ENCODE results near the gene ACSL5. TPM values are rescaled to one million over a fixed set of nuclear protein-coding genes. Genes with fewer than 3 reads are reported as not detected.
"Not testable (repeated sequence)": the region's sequence is repeated elsewhere in the genome, so short reads cannot be mapped to it uniquely, and the experiment has no call there.

ACSL5 gene
- total RNA-seq, 1 donor from 2014 or later: 5.8 TPM

GRCh38 chr10:112349521-112350085, 24.3 kb upstream of the ACSL5 start:
- no peak for DNase-seq (ENCODE audit: low read depth)

- DNase-seq (ENCODE audit: low read depth): no peak
These were observed 22.8 kb upstream of the ACSL5 start for GRCh38 chr10:112351146-112351545.

- DNase-seq (ENCODE audit: low read depth): no peak
These were observed 21.9 kb upstream of the ACSL5 start for GRCh38 chr10:112352044-112352443.

GRCh38 chr10:112353046-112353445, 20.9 kb upstream of the ACSL5 start:
- no peak for DNase-seq (ENCODE audit: low read depth)

GRCh38 chr10:112356686-112357085, 17.2 kb upstream of the ACSL5 start:
- no peak for DNase-seq (ENCODE audit: low read depth)

GRCh38 chr10:112359606-112360307, 14.2 kb upstream of the ACSL5 start:
- DNase-seq (ENCODE audit: low read depth): no peak

- peak; percentile 38 for DNase-seq (ENCODE audit: low read depth)
These were observed 13.3 kb upstream of the ACSL5 start for GRCh38 chr10:112360308-112361270.

GRCh38 chr10:112361951-112362751, 11.8 kb upstream of the ACSL5 start:
- DNase-seq (ENCODE audit: low read depth): peak; percentile 32

- peak; percentile 33 for DNase-seq (ENCODE audit: low read depth)
These were observed 11.1 kb upstream of the ACSL5 start for GRCh38 chr10:112362833-112363232.

GRCh38 chr10:112363696-112364688, 9.9 kb upstream of the ACSL5 start:
- DNase-seq (ENCODE audit: low read depth): no peak

GRCh38 chr10:112365014-112365432, 8.9 kb upstream of the ACSL5 start:
- no peak for DNase-seq (ENCODE audit: low read depth)

GRCh38 chr10:112365451-112365850, 8.5 kb upstream of the ACSL5 start:
- no peak for DNase-seq (ENCODE audit: low read depth)

- DNase-seq (ENCODE audit: low read depth): no peak
These were observed 6.9 kb upstream of the ACSL5 start for GRCh38 chr10:112366992-112367391.

- no peak for DNase-seq (ENCODE audit: low read depth)
These were observed 6.4 kb upstream of the ACSL5 start for GRCh38 chr10:112367516-112367915.

- no peak for DNase-seq (ENCODE audit: low read depth)
These were observed 4.2 kb upstream of the ACSL5 start for GRCh38 chr10:112369495-112370423.

GRCh38 chr10:112370424-112370819, 3.5 kb upstream of the ACSL5 start:
- DNase-seq (ENCODE audit: low read depth): no peak

- not testable (repeated sequence) for DNase-seq (ENCODE audit: low read depth)
These were observed 2.6 kb upstream of the ACSL5 start for GRCh38 chr10:112371326-112371725.

GRCh38 chr10:112372182-112372810, 1.6 kb upstream of the ACSL5 start:
- DNase-seq (ENCODE audit: low read depth): not testable (repeated sequence)
